ENCODE results near the gene TMEM120B. TPM values are rescaled to one million over a fixed set of nuclear protein-coding genes. Genes with fewer than 3 reads are reported as not detected.

TMEM120B gene
- total RNA-seq, 1 experiment from 2014 or later: 3.9 TPM

DNA sequence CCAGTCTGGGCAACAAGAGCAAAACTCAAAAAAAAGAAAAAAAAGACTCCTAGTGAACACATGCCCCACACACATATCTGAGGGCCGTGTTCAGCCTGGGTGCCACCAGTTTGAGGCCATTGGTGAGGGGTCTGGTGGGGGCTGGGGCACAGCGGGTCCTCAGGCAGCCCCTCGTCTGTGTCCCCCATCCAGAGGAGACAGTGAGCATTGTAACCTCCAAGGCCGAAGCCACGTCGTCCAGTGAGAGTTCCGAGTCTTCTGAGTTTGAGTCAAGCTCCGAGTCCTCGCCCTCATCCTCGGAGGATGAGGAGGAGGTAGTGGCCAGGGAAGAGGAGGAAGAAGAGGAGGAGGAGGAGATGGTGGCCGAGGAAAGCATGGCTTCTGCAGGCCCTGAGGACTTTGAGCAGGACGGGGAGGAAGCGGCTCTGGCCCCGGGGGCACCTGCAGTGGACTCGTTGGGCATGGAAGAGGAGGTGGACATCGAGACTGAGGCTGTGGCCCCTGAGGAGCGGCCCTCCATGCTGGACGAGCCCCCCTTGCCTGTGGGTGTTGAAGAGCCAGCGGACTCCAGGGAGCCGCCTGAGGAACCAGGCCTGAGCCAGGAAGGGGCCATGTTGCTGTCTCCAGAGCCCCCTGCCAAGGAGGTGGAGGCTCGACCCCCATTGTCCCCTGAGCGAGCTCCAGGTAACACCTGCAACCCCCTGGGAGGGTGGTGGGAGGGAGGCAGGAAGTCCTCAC, 106.8 kb downstream of the TMEM120B start:
- no peak for DNase-seq (ENCODE audit: low read depth)

DNA sequence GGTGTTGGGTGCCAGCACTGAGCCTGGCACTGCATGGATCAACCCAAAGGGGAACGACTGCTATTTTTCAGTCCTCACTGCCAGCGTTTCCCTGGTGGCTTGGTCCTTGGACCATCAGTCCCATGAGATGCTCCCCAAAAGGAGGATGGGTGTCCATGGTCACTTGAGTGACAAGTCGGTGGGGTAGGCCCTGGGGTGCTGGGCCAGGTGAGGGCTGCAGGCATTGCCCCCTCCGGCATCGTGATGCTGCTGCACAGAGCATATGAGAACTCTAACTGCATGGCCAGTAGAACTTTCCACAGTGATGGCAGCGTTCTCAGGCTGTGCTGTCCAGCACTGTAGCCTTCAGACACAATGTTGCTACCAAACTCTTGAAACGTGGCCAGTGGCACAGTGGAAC, 107.5 kb downstream of the TMEM120B start:
- DNase-seq (ENCODE audit: low read depth): no peak

DNA sequence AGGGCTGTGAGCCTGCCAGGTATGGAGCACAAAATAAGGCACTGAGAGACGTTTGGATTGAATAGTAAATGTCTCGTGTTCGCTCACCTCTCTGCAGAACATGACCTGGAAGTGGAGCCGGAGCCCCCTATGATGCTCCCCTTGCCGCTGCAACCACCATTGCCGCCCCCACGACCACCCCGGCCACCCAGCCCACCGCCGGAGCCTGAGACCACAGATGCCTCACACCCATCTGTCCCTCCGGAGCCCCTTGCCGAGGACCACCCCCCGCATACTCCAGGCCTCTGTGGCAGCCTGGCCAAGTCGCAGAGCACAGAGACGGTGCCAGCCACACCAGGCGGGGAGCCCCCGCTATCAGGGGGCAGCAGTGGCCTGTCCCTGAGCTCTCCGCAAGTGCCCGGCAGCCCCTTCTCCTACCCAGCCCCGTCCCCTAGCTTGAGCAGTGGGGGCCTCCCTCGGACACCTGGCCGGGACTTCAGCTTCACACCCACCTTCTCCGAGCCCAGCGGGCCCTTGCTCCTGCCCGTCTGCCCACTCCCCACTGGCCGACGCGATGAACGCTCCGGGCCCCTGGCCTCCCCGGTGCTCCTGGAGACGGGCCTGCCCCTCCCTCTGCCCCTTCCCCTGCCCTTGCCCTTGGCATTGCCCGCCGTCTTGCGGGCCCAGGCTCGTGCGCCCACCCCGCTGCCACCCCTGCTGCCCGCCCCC, 110.0 kb downstream of the TMEM120B start:
- DNase-seq (ENCODE audit: low read depth): no peak

DNA sequence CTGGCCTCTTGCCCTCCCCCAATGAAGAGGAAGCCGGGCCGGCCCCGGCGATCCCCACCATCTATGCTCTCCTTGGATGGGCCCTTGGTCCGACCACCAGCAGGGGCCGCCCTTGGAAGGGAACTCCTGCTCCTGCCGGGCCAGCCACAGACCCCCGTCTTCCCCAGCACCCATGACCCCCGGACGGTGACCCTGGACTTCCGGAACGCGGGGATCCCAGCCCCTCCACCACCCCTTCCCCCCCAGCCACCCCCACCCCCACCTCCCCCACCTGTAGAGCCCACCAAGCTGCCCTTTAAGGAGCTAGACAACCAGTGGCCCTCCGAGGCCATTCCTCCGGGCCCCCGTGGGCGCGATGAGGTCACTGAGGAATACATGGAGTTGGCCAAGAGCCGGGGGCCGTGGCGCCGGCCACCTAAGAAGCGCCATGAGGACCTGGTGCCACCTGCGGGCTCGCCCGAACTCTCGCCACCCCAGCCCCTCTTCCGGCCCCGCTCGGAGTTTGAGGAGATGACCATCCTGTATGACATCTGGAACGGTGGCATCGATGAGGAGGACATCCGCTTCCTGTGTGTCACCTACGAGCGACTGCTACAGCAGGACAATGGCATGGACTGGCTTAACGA, 110.7 kb downstream of the TMEM120B start:
- no peak for DNase-seq (ENCODE audit: low read depth)

DNA sequence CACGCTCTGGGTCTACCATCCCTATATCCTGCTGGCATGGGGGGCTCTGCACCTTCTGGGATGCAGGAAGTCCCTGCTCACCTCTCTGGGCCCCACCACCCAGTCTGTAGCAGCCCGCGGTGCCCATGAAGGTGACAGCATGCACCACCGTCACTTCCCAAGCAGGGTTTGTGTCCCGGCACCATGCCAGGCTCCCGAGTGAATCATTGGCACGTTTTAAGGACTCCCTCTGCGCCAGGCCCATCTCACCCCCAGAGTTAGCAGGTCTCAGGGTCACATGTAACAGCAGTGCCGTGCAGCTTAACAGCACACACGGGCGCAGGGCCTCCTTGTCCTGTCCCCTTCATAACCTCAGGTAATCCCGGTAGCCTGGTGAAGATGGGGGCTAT, 111.2 kb downstream of the TMEM120B start:
- DNase-seq (ENCODE audit: low read depth): no peak

DNA sequence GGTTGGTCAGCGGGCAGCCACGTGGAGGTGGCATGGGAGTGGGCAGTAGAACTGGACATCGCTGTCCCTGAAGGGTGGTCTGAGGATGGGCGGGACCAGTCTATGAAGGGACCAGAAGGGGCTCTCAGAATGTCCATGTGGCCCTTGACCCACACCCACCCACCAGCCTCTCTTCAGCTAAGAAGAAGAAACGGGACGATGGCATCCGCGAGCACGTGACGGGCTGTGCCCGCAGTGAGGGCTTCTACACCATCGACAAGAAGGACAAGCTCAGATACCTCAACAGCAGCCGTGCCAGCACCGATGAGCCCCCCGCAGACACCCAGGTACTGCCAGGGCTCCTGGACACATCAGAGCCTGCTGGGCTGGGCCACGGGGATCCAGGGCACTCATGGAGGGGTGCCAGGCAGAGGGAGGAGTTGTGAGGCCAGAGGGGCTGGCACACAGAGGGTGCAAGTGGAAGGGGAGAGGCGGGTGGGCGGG, 112.5 kb downstream of the TMEM120B start:
- DNase-seq (ENCODE audit: low read depth): no peak

DNA sequence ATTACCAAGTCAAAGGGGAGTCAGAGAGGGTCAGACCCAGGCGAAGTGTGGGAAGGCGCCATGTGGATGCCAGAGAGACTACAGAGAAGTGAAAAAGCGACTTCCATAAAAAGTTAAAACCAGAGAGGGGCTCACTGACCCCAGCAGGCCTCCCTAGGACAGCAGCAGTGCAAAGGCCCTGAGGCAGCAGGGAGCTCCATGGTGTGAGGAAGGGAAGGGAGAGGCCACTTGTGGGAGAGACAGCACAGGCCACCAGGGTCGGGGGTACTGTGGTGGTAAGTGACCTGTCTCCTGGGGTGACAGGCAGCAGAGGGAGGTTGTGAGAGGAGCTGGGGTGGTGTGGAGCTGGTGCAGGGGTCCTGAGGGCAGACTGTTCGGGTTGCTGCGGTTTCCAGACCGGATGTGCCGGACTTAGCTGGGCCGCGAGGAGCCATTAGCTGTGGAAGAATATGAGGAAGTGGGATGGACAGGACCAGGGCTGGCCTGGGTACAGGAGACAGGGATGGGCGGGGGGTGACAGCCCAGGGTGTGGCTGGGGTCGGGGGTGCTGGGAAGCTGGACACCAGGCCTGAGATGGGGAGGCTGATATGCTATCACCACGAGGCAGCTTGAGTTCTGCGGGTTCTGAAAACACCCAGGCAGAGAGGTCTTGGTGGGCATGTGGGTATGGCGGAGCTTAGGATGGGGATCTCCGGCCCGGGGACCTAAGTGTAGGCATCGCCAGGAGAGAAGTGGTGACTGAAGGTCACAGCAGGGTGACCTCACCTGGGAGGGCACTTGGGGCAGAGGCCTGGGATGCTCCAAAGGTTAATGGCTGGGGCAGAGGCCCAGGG, 114.0 kb downstream of the TMEM120B start:
- no peak for DNase-seq (ENCODE audit: low read depth)

DNA sequence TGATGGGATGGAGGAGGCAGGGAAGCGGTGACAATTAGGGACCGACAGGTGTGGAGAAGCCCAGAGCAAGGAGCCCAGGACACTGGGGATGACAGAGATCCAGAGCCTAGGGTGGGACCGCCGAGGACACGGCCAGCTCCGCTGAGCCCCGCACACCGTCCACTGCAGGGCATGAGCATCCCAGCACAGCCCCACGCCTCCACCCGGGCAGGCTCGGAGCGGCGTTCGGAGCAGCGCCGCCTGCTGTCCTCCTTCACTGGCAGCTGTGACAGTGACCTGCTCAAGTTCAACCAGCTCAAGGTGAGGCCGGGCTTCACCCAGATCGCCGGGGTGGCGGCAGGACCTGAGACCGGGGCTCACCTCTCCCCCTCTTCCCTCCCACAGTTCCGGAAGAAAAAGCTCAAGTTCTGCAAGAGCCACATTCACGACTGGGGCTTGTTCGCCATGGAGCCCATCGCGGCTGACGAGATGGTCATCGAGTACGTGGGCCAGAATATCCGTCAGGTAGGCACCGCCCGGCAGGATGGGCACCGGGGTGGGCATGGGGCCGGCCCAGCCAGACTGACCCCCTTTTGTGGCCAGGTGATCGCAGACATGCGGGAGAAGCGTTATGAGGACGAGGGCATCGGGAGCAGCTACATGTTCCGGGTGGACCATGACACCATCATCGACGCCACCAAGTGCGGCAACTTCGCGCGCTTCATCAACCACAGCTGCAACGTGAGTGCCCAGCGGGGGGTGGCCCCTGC, 115.0 kb downstream of the TMEM120B start:
- DNase-seq (ENCODE audit: low read depth): no peak

DNA sequence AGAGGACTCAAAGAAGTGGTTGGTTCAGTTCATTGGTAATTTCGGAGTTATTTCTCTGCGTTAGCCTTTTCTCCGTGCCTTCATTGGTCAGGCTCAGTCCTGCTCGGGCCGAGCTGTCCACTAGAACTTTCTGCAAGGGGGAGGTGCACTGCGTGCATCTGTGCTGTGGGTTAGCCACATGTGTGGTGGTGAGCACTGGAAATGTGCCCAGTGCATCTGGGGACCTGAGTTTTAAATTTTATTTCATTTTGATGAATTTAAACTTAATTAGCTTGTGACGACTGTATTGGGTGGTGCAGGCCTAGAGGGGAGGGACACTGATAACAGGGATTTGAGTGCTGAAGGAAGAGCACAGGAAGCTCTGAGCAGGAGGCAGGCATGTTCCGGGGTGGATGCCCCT, 115.8 kb downstream of the TMEM120B start:
- no peak for DNase-seq (ENCODE audit: low read depth)

DNA sequence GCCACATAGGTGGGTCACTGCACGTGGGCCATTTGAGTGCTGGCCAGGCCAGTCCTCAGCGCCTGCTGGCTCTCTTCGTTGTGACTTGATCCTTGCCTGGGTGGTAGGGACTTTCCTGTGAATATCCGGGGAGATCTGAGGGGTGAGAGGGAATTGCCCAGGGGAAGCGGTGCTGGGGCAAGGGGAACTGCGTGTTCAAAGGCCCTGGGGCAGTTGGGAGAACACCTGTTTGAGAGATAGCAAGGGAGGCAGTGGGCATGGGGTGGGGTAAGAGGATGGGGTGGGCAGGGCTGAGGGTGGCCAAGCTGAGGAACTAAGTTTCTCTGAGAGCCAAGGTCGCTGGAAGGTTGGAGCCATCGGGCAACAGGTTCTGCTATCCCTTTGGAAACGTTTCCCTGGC, 116.3 kb downstream of the TMEM120B start:
- no peak for DNase-seq (ENCODE audit: low read depth)

DNA sequence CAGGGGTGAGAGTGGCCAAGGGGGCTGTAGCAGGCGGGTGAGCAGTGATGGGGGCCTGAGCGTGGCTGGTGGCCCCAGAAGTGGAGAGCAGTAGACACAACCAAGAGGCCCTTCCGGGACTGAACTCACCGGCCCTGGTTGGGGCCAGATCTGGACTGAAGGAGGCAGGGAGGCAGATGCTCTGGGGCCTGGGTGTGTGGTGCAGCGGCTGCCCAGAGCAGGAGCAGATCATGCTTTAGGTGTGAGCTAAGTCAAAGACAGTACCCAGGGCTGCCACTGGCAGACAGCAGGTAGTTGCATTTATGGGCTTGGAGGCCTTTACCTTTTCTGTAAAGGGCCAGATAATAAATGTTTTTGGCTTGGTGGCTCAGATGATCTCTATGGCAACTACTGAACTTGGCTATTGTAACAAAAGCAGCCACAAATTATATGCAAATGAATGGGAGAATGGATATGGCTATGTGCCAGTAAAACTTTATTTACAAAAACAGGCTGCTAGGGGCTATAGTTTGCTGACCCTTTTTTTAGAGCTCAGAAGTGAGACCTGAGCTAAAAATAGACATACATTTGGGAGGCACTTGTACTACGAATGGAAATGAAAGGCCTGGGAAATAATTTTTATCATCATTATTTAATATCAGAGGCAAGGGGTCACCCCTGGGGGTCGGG, 116.8 kb downstream of the TMEM120B start:
- DNase-seq (ENCODE audit: low read depth): no peak

DNA sequence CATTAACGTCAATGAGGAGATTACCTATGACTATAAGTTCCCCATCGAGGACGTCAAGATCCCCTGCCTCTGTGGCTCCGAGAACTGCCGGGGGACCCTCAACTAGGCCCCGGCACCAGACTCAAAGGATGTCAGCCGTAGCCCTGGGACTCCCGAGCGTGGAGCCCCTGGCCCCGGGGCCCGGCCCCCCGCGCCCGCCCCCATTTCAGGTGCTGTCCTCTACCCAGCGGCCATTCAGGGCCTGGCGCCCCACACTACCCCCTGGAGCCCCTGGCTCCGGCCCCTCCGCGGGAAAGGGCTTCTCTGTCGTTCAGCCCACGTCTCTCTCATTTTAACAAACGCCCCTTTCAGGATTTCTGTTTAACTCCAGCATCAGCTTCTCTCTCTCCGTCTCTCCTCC, 117.6 kb downstream of the TMEM120B start:
- DNase-seq (ENCODE audit: low read depth): no peak

DNA sequence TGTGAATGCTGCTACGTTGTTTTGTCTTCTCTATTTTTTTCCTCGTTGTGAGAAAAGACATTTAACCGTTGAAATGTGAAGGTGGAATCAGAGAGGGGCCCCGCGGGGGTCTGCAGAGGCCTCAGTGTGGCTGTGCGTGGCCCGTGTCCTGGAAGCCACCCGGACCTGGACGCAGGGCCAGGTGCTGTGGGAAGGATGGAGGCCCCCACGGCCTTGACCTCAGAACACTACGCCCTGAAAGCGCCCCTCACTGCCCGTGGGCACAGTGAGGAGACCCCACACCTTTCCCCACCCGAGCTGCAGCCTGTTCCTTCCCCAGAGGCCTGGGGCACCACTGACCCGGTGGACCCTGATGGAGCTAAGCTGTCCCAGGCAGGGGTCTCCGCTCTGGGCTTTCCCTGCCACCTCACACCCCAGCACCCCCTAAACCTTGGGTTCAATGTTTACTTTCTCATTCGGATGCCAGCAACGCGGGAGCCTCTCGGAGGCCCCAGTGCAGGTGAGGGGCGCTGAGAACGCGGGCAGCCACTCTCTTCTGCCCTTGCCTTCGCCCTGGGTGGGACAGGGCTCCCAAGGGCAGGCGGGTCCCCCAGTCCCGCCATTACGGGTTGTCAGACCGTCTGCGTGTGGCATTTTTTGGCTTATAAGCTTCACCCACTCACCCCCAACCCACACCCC, 118.2 kb downstream of the TMEM120B start:
- DNase-seq (ENCODE audit: low read depth): no peak

Other genes starting within 250 kb of the TMEM120B start
- 21.5 and 39.4 TPM in 2 replicates for gene KDM2B, start 131.7 kb upstream of the TMEM120B start, total RNA-seq (2014; rRNA removed; shearing (Covaris generic))
- 4.4 and 4.5 TPM in 2 replicates for gene ORAI1, start 86.2 kb upstream of the TMEM120B start, total RNA-seq (2014; rRNA removed; shearing (Covaris generic))
- gene MORN3, start 43.1 kb upstream of the TMEM120B start, total RNA-seq (2014; rRNA removed; shearing (Covaris generic)): 0.80 TPM in 1 of 2 replicates, not detected in the other
- 16.1 and 19.1 TPM in 2 replicates for gene RHOF, start 80.9 kb downstream of the TMEM120B start, total RNA-seq (2014; rRNA removed; shearing (Covaris generic))
- 2.3 and 2.6 TPM in 2 replicates for gene SETD1B, start 91.3 kb downstream of the TMEM120B start, total RNA-seq (2014; rRNA removed; shearing (Covaris generic))
- not detected in 2 replicates for gene HPD, start 146.1 kb downstream of the TMEM120B start, total RNA-seq (2014; rRNA removed; shearing (Covaris generic))
- gene PSMD9, start 176.0 kb downstream of the TMEM120B start, total RNA-seq (2014; rRNA removed; shearing (Covaris generic)): 61.6 and 70.8 TPM in 2 replicates
- gene CFAP251, start 205.8 kb downstream of the TMEM120B start, total RNA-seq (2014; rRNA removed; shearing (Covaris generic)): 3.0 and 4.2 TPM in 2 replicates